Keratinocyte (primary cell): ENCODE data around the gene NOX4. TPM values are rescaled to one million over a fixed set of nuclear protein-coding genes. Genes with fewer than 3 reads are reported as not detected.

ENCODE experiments used
- DNase-seq: peaks from one replicate; pipeline ENCODE4 v3.0.0-alpha.2; 2011; ENCODE audit warnings: low read depth, missing footprints, low spot score
- FAIRE-seq: peaks from 2 replicates; lab custom pipeline; 2011; peaks lifted over from hg19 to GRCh38; lab: Jason Lieb, UNC
- H2AFZ ChIP-seq: 2 replicates; pipeline ENCODE4 v1.6.0; 2012; ENCODE audit warnings: low read length, control low read depth, inconsistent platforms; ENCODE audit not compliant: control insufficient read depth
- H3K27ac ChIP-seq: 2 replicates; pipeline ENCODE4 v1.5.1; 2011; ENCODE audit warnings: low read length; ENCODE audit not compliant: control insufficient read depth, insufficient read depth
- H3K27me3 ChIP-seq: 3 replicates; pipeline ENCODE4 v1.6.0; 2011; ENCODE audit warnings: low read length; ENCODE audit not compliant: control insufficient read depth, insufficient read depth; ENCODE audit errors: extremely low read depth
- H3K36me3 ChIP-seq, 2 experiments: 2 replicates in 1 of 2; 3 replicates in 1 of 2; pipeline ENCODE4 v1.5.1; 2011; ENCODE audit warnings: low read length in 2 of 2, mild to moderate bottlenecking in 1 of 2; ENCODE audit not compliant: control insufficient read depth in 2 of 2, insufficient read depth in 2 of 2; ENCODE audit errors: extremely low read depth in 1 of 2
- H3K4me1 ChIP-seq: 3 replicates; pipeline ENCODE4 v1.5.1; 2011; ENCODE audit warnings: low read length; ENCODE audit not compliant: control insufficient read depth, insufficient read depth; ENCODE audit errors: extremely low read depth
- H3K4me2 ChIP-seq: 3 replicates; pipeline ENCODE4 v1.6.0; 2011; ENCODE audit warnings: low read depth, low read length; ENCODE audit not compliant: control insufficient read depth, insufficient read depth; ENCODE audit errors: extremely low read depth
- H3K4me3 ChIP-seq, 3 experiments: fragments of 200-600 bp in 1 of 3; sonication (generic) in 1 of 3; 2 replicates in 2 of 3; 3 replicates in 1 of 3; pipeline ENCODE4 v1.5.1; 2011 to 2016; ENCODE audit warnings: low read length in 3 of 3, mild to moderate bottlenecking in 3 of 3, control low read depth in 2 of 3, inconsistent platforms in 1 of 3, low read depth in 1 of 3, mixed read lengths in 1 of 3, mixed run types in 1 of 3, moderate library complexity in 1 of 3; ENCODE audit not compliant: control insufficient read depth in 2 of 3, insufficient read depth in 2 of 3; ENCODE audit errors: extremely low read depth in 1 of 3
- H3K79me2 ChIP-seq: 2 replicates; pipeline ENCODE4 v1.6.0; 2012; ENCODE audit warnings: low read length; ENCODE audit not compliant: control insufficient read depth, insufficient read depth
- H3K9ac ChIP-seq: 3 replicates; pipeline ENCODE4 v1.6.0; 2011; ENCODE audit warnings: low read length; ENCODE audit not compliant: control insufficient read depth, insufficient read depth; ENCODE audit errors: extremely low read depth
- H3K9me1 ChIP-seq: 3 replicates; pipeline ENCODE4 v1.6.0; 2011; ENCODE audit warnings: low read length; ENCODE audit not compliant: control insufficient read depth, insufficient read depth; ENCODE audit errors: extremely low read depth
- H3K9me3 ChIP-seq: 2 replicates; pipeline ENCODE4 v1.5.1; 2012; ENCODE audit warnings: low read depth, low read length; ENCODE audit not compliant: control insufficient read depth
- H4K20me1 ChIP-seq: 3 replicates; pipeline ENCODE4 v1.6.0; 2011; ENCODE audit warnings: low read length; ENCODE audit not compliant: control insufficient read depth, insufficient read depth; ENCODE audit errors: extremely low read depth
- CTCF ChIP-seq, 3 experiments: IDR thresholded peaks in 1 of 3; conservative IDR thresholded peaks in 1 of 3; optimal IDR thresholded peaks in 1 of 3; 2 replicates in 2 of 3; 3 replicates in 1 of 3; pipeline versions ENCODE3 to v1.5.1; 2011; ENCODE audit warnings: low read length in 3 of 3, mild to moderate bottlenecking in 3 of 3, moderate library complexity in 2 of 3, control low read depth in 1 of 3, inconsistent platforms in 1 of 3; ENCODE audit not compliant: insufficient read depth in 2 of 3; ENCODE audit errors: extremely low read depth in 1 of 3
- EZH2 ChIP-seq: IDR thresholded peaks from one replicate; pipeline ENCODE4 v1.6.1; 2012; ENCODE audit warnings: inconsistent platforms, mild to moderate bottlenecking, low read length, moderate library complexity
- dilution Hi-C: fragments of 300-500 bp; cut with MboI; formaldehyde crosslinking; loops from one replicate; pipeline ENCODE4 v1.7.0; 2020; ENCODE audit warnings: low sequenced_read_pairs; ENCODE audit not compliant: extremely low pct_ligation_motif_present
- polyA plus RNA-seq, 5 experiments: library from polyadenylated mRNA; depleted of rRNA in 3 of 5; stranded (reverse) in 3 of 5; stranded (forward) in 1 of 5; unstranded in 1 of 5; fragments of >200 nt; gene quantifications; 1 replicate in 1 of 5; 2 replicates in 3 of 5; 3 replicates in 1 of 5; pipeline versions ENCODE4 v1.2.1 to v1.2.3, GENCODE V29; 2011 to 2012; ENCODE audit warnings: missing spikeins in 2 of 5, low read depth in 1 of 5, low replicate concordance in 1 of 5

NOX4 gene
- polyA plus RNA-seq, 1 donor (not counting 4 experiments of a cell fraction or from before 2014, with no cell fraction given): not detected

GRCh38 chr11:89489930-89490329 is 1.2 kb downstream of the NOX4 start:
- no peak for DNase-seq
- H3K9ac ChIP-seq: no peak overlapping the region
- H3K36me3 ChIP-seq: no peaks in the 10 kb centered on the region
- H4K20me1 ChIP-seq: no peaks in the 10 kb centered on the region
- H3K27ac ChIP-seq: no peak overlapping the region
- no peaks in the 10 kb centered on the region for H3K79me2 ChIP-seq
- no peaks in the 10 kb centered on the region for H3K9me3 ChIP-seq
- H3K27me3 ChIP-seq: peaks cover 17% of the 10 kb centered on the region
- no peak overlapping the region for H2AFZ ChIP-seq
- dilution Hi-C loops: no loop called here
- H3K4me2 ChIP-seq: no peak overlapping the region
- no peak overlapping the region for H3K4me3 ChIP-seq
- TF ChIP-seq CTCF (optimal IDR thresholded peaks at IDR 0.05 in 1 of 3, IDR thresholded peaks at IDR 0.05 in 1 of 3, conservative IDR thresholded peaks at IDR 0.05 in 1 of 3; ENCODE audit: extremely low read depth in 1 of 3, insufficient read depth in 2 of 3, low read length in 3 of 3): no peak
- TF ChIP-seq EZH2: no peak
- FAIRE-seq: no peak
- no peaks in the 10 kb centered on the region for H3K4me1 ChIP-seq
- no peaks in the 10 kb centered on the region for H3K9me1 ChIP-seq

GRCh38 chr11:89487016-89487415 is 4.2 kb downstream of the NOX4 start:
- Histone ChIP-seq H2AFZ (no peak overlapping the region), H3K4me1 (no peaks in the 10 kb centered on the region), H3K9me3 (no peaks in the 10 kb centered on the region), H3K4me2 (no peak overlapping the region), H3K36me3 (no peaks in the 10 kb centered on the region), H3K27ac (no peak overlapping the region), H3K79me2 (no peaks in the 10 kb centered on the region), H3K9me1 (no peaks in the 10 kb centered on the region), H4K20me1 (no peaks in the 10 kb centered on the region), H3K27me3 (peaks cover 17% of the 10 kb centered on the region), H3K4me3 (no peak overlapping the region), H3K9ac (no peak overlapping the region)
- TF ChIP-seq EZH2 (no peak), CTCF (optimal IDR thresholded peaks at IDR 0.05 in 1 of 3, IDR thresholded peaks at IDR 0.05 in 1 of 3, conservative IDR thresholded peaks at IDR 0.05 in 1 of 3; ENCODE audit: extremely low read depth in 1 of 3, insufficient read depth in 2 of 3, low read length in 3 of 3) (no peak)
- dilution Hi-C loops: no loop called here
- no peak for FAIRE-seq
- DNase-seq: no peak
